Measurements from ENCODE around the gene ARHGAP24.
A peak's percentile ranks its signal among the peaks of the same experiment; 100 is the strongest.

ARHGAP24 gene

GRCh38 chr4:85686398-85686797 is 211.4 kb downstream of the ARHGAP24 start:
- no peak overlapping the region for H3K27ac ChIP-seq
- peak; percentile 9; the same call in 1 of the 2 replicates for TF ChIP-seq CTCF (conservative IDR thresholded peaks at IDR 0.05)
- no peak for TF ChIP-seq ZFX (IDR thresholded peaks at IDR 0.05)

GRCh38 chr4:85688055-85688740 is 213.2 kb downstream of the ARHGAP24 start:
- no peak overlapping the region for H3K27ac ChIP-seq
- TF ChIP-seq ZFX (IDR thresholded peaks at IDR 0.05) (no peak), CTCF (conservative IDR thresholded peaks at IDR 0.05) (no peak)

GRCh38 chr4:85696661-85697060 is 221.7 kb downstream of the ARHGAP24 start:
- no peak overlapping the region for H3K27ac ChIP-seq
- TF ChIP-seq ZFX (IDR thresholded peaks at IDR 0.05) (no peak), CTCF (conservative IDR thresholded peaks at IDR 0.05) (no peak)

GRCh38 chr4:85697854-85698253 is 222.9 kb downstream of the ARHGAP24 start:
- H3K27ac ChIP-seq: no peak overlapping the region
- TF ChIP-seq ZFX (IDR thresholded peaks at IDR 0.05) (no peak), CTCF (conservative IDR thresholded peaks at IDR 0.05) (no peak)

- TF ChIP-seq CTCF (conservative IDR thresholded peaks at IDR 0.05) (no peak), ZFX (IDR thresholded peaks at IDR 0.05) (no peak)
- no peak overlapping the region for H3K27ac ChIP-seq
Observed at GRCh38 chr4:85700362-85700761, 225.4 kb downstream of the ARHGAP24 start.

- H3K27ac ChIP-seq: no peak overlapping the region
- no peak for TF ChIP-seq CTCF (conservative IDR thresholded peaks at IDR 0.05)
- TF ChIP-seq ZFX (IDR thresholded peaks at IDR 0.05): no peak
Observed at GRCh38 chr4:85701861-85702321, 226.9 kb downstream of the ARHGAP24 start.

GRCh38 chr4:85703096-85703495 is 228.1 kb downstream of the ARHGAP24 start:
- TF ChIP-seq ZFX (IDR thresholded peaks at IDR 0.05) (no peak), CTCF (conservative IDR thresholded peaks at IDR 0.05) (no peak)
- H3K27ac ChIP-seq: no peak overlapping the region
